PFSK-1 (cell line): Measurements from ENCODE around the gene ZNF594.

Experiments
- FOXP2 ChIP-seq: optimal IDR thresholded peaks from 2 replicates; pipeline ENCODE3; 2011; ENCODE audit warnings: borderline replicate concordance, control low read depth, inconsistent platforms; ENCODE audit not compliant: insufficient read depth; ENCODE audit errors: extremely low read length, extremely low read depth
- POLR2AphosphoS5 ChIP-seq: IDR thresholded peaks from 2 replicates; pipeline ENCODE4 v1.6.1; 2012; ENCODE audit warnings: low read depth, mild to moderate bottlenecking, control low read depth, low read length, moderate library complexity
- REST ChIP-seq, 2 experiments: IDR thresholded peaks; 2 replicates each; pipeline versions ENCODE4 v1.6.1 to v1.8.0; 2011 to 2012; ENCODE audit warnings: low read depth in 2 of 2, low read length in 2 of 2, control low read depth in 1 of 2, inconsistent platforms in 1 of 2, mild to moderate bottlenecking in 1 of 2, moderate library complexity in 1 of 2; ENCODE audit not compliant: insufficient read depth in 1 of 2
- SIN3A ChIP-seq: IDR thresholded peaks from 2 replicates; pipeline ENCODE4 v1.6.1; 2012; ENCODE audit warnings: mild to moderate bottlenecking, low read length, moderate library complexity, borderline replicate concordance; ENCODE audit not compliant: insufficient read depth
- TAF1 ChIP-seq: IDR thresholded peaks from 2 replicates; pipeline ENCODE4 v1.6.1; 2012; ENCODE audit warnings: low read length, control low read depth, borderline replicate concordance; ENCODE audit not compliant: insufficient read depth

Gene ZNF594

GRCh38 chr17:5179003-5179402 is 12.7 kb downstream of the ZNF594 start:
- TF ChIP-seq TAF1 (no peak), POLR2AphosphoS5 (no peak), REST (IDR thresholded peaks at IDR 0.05; ENCODE audit: insufficient read depth in 1 of 2, low read depth in 2 of 2, low read length in 2 of 2) (no peak), SIN3A (no peak), FOXP2 (no peak)

GRCh38 chr17:5164436-5164835 is 27.2 kb downstream of the ZNF594 start:
- TF ChIP-seq POLR2AphosphoS5 = no peak
- TF ChIP-seq TAF1 = no peak
- TF ChIP-seq SIN3A = no peak
- TF ChIP-seq REST (IDR thresholded peaks at IDR 0.05; ENCODE audit: insufficient read depth in 1 of 2, low read depth in 2 of 2, low read length in 2 of 2) = no peak
- no peak for TF ChIP-seq FOXP2

GRCh38 chr17:5139458-5139732 is 52.3 kb downstream of the ZNF594 start:
- TF ChIP-seq FOXP2 = no peak
- TF ChIP-seq SIN3A = no peak
- no peak for TF ChIP-seq POLR2AphosphoS5
- no peak for TF ChIP-seq TAF1
- TF ChIP-seq REST (IDR thresholded peaks at IDR 0.05; ENCODE audit: insufficient read depth in 1 of 2, low read depth in 2 of 2, low read length in 2 of 2) = no peak

GRCh38 chr17:5138616-5139457 is 52.8 kb downstream of the ZNF594 start:
- TF ChIP-seq REST (IDR thresholded peaks at IDR 0.05; ENCODE audit: insufficient read depth in 1 of 2, low read depth in 2 of 2, low read length in 2 of 2) = no peak
- TF ChIP-seq SIN3A = no peak
- TF ChIP-seq TAF1 = no peak
- TF ChIP-seq FOXP2 = no peak
- no peak for TF ChIP-seq POLR2AphosphoS5
